Measurements from ENCODE around the gene GCA.

DNA sequence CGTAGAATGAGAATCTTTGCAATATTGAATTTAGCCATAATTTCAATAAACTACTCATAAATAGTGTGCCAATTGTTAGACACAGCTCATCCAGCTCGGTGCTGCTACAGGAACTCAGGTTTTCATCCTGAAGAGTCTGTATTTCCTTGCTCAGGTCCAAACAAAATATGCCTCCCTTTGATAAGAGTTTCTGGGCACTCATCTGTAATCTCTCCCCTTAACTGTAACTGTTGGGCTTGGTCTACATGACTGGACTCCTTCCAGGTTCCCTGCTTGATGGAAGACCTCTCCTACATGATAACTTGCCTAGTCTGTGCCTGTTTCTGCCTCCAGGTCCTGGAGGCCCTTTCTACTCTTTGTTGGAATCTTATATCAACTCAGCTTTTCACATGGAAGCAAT is 57.9 kb downstream of the GCA start:
- TF ChIP-seq, protein P1, sequence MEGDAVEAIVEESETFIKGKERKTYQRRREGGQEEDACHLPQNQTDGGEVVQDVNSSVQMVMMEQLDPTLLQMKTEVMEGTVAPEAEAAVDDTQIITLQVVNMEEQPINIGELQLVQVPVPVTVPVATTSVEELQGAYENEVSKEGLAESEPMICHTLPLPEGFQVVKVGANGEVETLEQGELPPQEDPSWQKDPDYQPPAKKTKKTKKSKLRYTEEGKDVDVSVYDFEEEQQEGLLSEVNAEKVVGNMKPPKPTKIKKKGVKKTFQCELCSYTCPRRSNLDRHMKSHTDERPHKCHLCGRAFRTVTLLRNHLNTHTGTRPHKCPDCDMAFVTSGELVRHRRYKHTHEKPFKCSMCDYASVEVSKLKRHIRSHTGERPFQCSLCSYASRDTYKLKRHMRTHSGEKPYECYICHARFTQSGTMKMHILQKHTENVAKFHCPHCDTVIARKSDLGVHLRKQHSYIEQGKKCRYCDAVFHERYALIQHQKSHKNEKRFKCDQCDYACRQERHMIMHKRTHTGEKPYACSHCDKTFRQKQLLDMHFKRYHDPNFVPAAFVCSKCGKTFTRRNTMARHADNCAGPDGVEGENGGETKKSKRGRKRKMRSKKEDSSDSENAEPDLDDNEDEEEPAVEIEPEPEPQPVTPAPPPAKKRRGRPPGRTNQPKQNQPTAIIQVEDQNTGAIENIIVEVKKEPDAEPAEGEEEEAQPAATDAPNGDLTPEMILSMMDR (IDR thresholded peaks at IDR 0.05) = no peak
- no peak for TF ChIP-seq POLR2A (IDR thresholded peaks at IDR 0.05)
